Skeletal muscle satellite cell (primary cell): ENCODE measurements around the gene SCGB1D1.
"Not testable (repeated sequence)": the region's sequence is repeated elsewhere in the genome, so short reads cannot be mapped to it uniquely, and the experiment has no call there.

Experiments
- H3K27me3 ChIP-seq: 2 replicates; pipeline ENCODE4 v1.7.0; 2013; ENCODE audit warnings: low read length; ENCODE audit not compliant: control insufficient read depth, insufficient read depth
- H3K36me3 ChIP-seq: 2 replicates; pipeline ENCODE4 v1.7.0; 2013; ENCODE audit warnings: mild to moderate bottlenecking, control low read depth, low read length; ENCODE audit not compliant: insufficient read depth
- H3K4me1 ChIP-seq: 2 replicates; pipeline ENCODE4 v1.7.0; 2013; ENCODE audit warnings: low read length; ENCODE audit not compliant: control insufficient read depth, insufficient read depth
- H3K4me2 ChIP-seq: 2 replicates; pipeline ENCODE4 v1.7.0; 2013; ENCODE audit warnings: mild to moderate bottlenecking, low read length
- H3K4me3 ChIP-seq: 2 replicates; pipeline ENCODE4 v1.7.0; 2013; ENCODE audit warnings: low read length
- H3K9ac ChIP-seq: 2 replicates; pipeline ENCODE4 v1.7.0; 2013; ENCODE audit warnings: mild to moderate bottlenecking, low read depth, low read length, moderate library complexity
- H3K9me3 ChIP-seq: replicated peaks from 2 replicates; pipeline ENCODE4 v1.7.0; 2013; ENCODE audit warnings: mild to moderate bottlenecking, control low read depth, low read length

Gene SCGB1D1

GRCh38 chr11:62171261-62171723 lies 18.7 kb upstream of the SCGB1D1 start:
- Histone ChIP-seq H3K4me2 (peak overlapping the region; percentile 22), H3K9ac (no peak overlapping the region), H3K9me3 (no peaks in the 10 kb centered on the region), H3K36me3 (no peaks in the 10 kb centered on the region), H3K4me1 (peaks cover 5% of the 10 kb centered on the region), H3K4me3 (no peak overlapping the region), H3K27me3 (peaks cover 63% of the 10 kb centered on the region)

- H3K4me2 ChIP-seq: no peak overlapping the region
- H3K4me1 ChIP-seq: peaks cover 5% of the 10 kb centered on the region
- H3K27me3 ChIP-seq: peaks cover 60% of the 10 kb centered on the region
- H3K9me3 ChIP-seq: no peaks in the 10 kb centered on the region
- H3K9ac ChIP-seq: no peak overlapping the region
- no peak overlapping the region for H3K4me3 ChIP-seq
- no peaks in the 10 kb centered on the region for H3K36me3 ChIP-seq
These were observed 17.7 kb upstream of the SCGB1D1 start for GRCh38 chr11:62172294-62172693.

GRCh38 chr11:62176766-62177165 lies 13.2 kb upstream of the SCGB1D1 start:
- Histone ChIP-seq H3K36me3 (no peaks in the 10 kb centered on the region), H3K4me1 (no peaks in the 10 kb centered on the region), H3K4me3 (no peak overlapping the region), H3K27me3 (peaks cover 51% of the 10 kb centered on the region), H3K9ac (no peak overlapping the region), H3K4me2 (no peak overlapping the region), H3K9me3 (no peaks in the 10 kb centered on the region)

- no peaks in the 10 kb centered on the region for H3K36me3 ChIP-seq
- H3K9me3 ChIP-seq: no peaks in the 10 kb centered on the region
- no peak overlapping the region for H3K4me3 ChIP-seq
- H3K4me2 ChIP-seq: no peak overlapping the region
- no peak overlapping the region for H3K9ac ChIP-seq
- H3K4me1 ChIP-seq: no peaks in the 10 kb centered on the region
- H3K27me3 ChIP-seq: peaks cover 54% of the 10 kb centered on the region
These were observed 10.0 kb upstream of the SCGB1D1 start for GRCh38 chr11:62179995-62180394.

- H3K9me3 ChIP-seq: no peaks in the 10 kb centered on the region
- no peak overlapping the region for H3K4me2 ChIP-seq
- H3K4me1 ChIP-seq: no peaks in the 10 kb centered on the region
- peaks cover 48% of the 10 kb centered on the region for H3K27me3 ChIP-seq
- no peak overlapping the region for H3K4me3 ChIP-seq
- H3K9ac ChIP-seq: no peak overlapping the region
- no peaks in the 10 kb centered on the region for H3K36me3 ChIP-seq
These were observed 8.9 kb upstream of the SCGB1D1 start for GRCh38 chr11:62181097-62181496.

GRCh38 chr11:62182147-62182891 lies 7.7 kb upstream of the SCGB1D1 start:
- no peak overlapping the region for H3K4me3 ChIP-seq
- no peaks in the 10 kb centered on the region for H3K4me1 ChIP-seq
- no peak overlapping the region for H3K4me2 ChIP-seq
- H3K36me3 ChIP-seq: no peaks in the 10 kb centered on the region
- peaks cover 41% of the 10 kb centered on the region for H3K27me3 ChIP-seq
- H3K9ac ChIP-seq: no peak overlapping the region
- no peaks in the 10 kb centered on the region for H3K9me3 ChIP-seq

- H3K4me3 ChIP-seq: no peak overlapping the region
- no peaks in the 10 kb centered on the region for H3K9me3 ChIP-seq
- no peaks in the 10 kb centered on the region for H3K4me1 ChIP-seq
- H3K27me3 ChIP-seq: peaks cover 55% of the 10 kb centered on the region
- H3K4me2 ChIP-seq: no peak overlapping the region
- no peak overlapping the region for H3K9ac ChIP-seq
- H3K36me3 ChIP-seq: no peaks in the 10 kb centered on the region
These were observed 3.8 kb upstream of the SCGB1D1 start for GRCh38 chr11:62186195-62186594.

- H3K9me3 ChIP-seq: no peaks in the 10 kb centered on the region
- H3K4me3 ChIP-seq: no peak overlapping the region
- peaks cover 56% of the 10 kb centered on the region for H3K27me3 ChIP-seq
- no peaks in the 10 kb centered on the region for H3K36me3 ChIP-seq
- no peak overlapping the region for H3K4me2 ChIP-seq
- H3K9ac ChIP-seq: no peak overlapping the region
- H3K4me1 ChIP-seq: no peaks in the 10 kb centered on the region
These were observed 3.9 kb downstream of the SCGB1D1 start for GRCh38 chr11:62193952-62194351.

GRCh38 chr11:62195010-62195409 lies 5.0 kb downstream of the SCGB1D1 start:
- not testable (repeated sequence) for H3K9me3 ChIP-seq, H3K4me3 ChIP-seq, H3K4me1 ChIP-seq, H3K36me3 ChIP-seq, H3K4me2 ChIP-seq, H3K9ac ChIP-seq
- peaks cover 56% of the 10 kb centered on the region for H3K27me3 ChIP-seq

- Histone ChIP-seq H3K4me2 (no peak overlapping the region), H3K9ac (no peak overlapping the region), H3K36me3 (no peaks in the 10 kb centered on the region), H3K27me3 (peaks cover 53% of the 10 kb centered on the region), H3K9me3 (no peaks in the 10 kb centered on the region), H3K4me3 (no peak overlapping the region), H3K4me1 (no peaks in the 10 kb centered on the region)
These were observed 5.9 kb downstream of the SCGB1D1 start for GRCh38 chr11:62195945-62196344.

GRCh38 chr11:62197400-62197799 lies 7.4 kb downstream of the SCGB1D1 start:
- H3K4me3 ChIP-seq, H3K36me3 ChIP-seq, H3K9me3 ChIP-seq, H3K9ac ChIP-seq, H3K4me1 ChIP-seq, H3K4me2 ChIP-seq: not testable (repeated sequence)
- peaks cover 59% of the 10 kb centered on the region for H3K27me3 ChIP-seq

- Histone ChIP-seq H3K27me3 (peaks cover 57% of the 10 kb centered on the region), H3K4me1 (no peaks in the 10 kb centered on the region), H3K9ac (no peak overlapping the region), H3K4me3 (no peak overlapping the region), H3K4me2 (no peak overlapping the region), H3K36me3 (no peaks in the 10 kb centered on the region), H3K9me3 (no peaks in the 10 kb centered on the region)
These were observed 11.4 kb downstream of the SCGB1D1 start for GRCh38 chr11:62201376-62201775.
